Ovary (tissue), 9 donors: ENCODE results near the gene HDAC7. TPM values are rescaled to one million over a fixed set of nuclear protein-coding genes. Genes with fewer than 3 reads are reported as not detected.
A peak's percentile ranks its signal among the peaks of the same experiment; 100 is the strongest.
"Not testable (repeated sequence)": the region's sequence is repeated elsewhere in the genome, so short reads cannot be mapped to it uniquely, and the experiment has no call there.

Source experiments
- DNase-seq, 5 donors: peaks; one replicate each; pipeline ENCODE4 v3.0.0-alpha.2; 2019 to 2020
- H3K27ac ChIP-seq, 2 donors: fragments of 200-600 bp; one replicate each; pipeline versions ENCODE4 v1.5.1 to v1.8.0; 2019 to 2022
- H3K27me3 ChIP-seq: fragments of 200-600 bp; one replicate; pipeline ENCODE4 v1.8.0; 2022
- H3K36me3 ChIP-seq: fragments of 200-600 bp; sonication (generic); one replicate; pipeline ENCODE4 v1.5.1; 2019
- H3K4me1 ChIP-seq: one replicate; pipeline ENCODE4 v1.8.1; 2013; ENCODE audit warnings: mild to moderate bottlenecking, moderate library complexity; ENCODE audit not compliant: insufficient read depth
- H3K4me3 ChIP-seq: fragments of 200-600 bp; sonication (generic); one replicate; pipeline ENCODE4 v1.5.1; 2017
- H3K9me3 ChIP-seq, 2 donors: fragments of 200-600 bp in 1 of 2; sonication (generic) in 1 of 2; one replicate each; pipeline versions ENCODE4 v1.5.1 to v1.8.1; 2013 to 2019; ENCODE audit warnings: mild to moderate bottlenecking in 1 of 2, moderate library complexity in 1 of 2
- EP300 ChIP-seq: sonication (generic); formaldehyde crosslinking; IDR thresholded peaks from one replicate; pipeline ENCODE4 v1.6.1; 2017; ENCODE audit warnings: antibody characterized with exemption
- POLR2A ChIP-seq: fragments of 450-650 bp; IDR thresholded peaks from one replicate; pipeline ENCODE4 v1.6.1; 2017; ENCODE audit warnings: antibody characterized with exemption, mild to moderate bottlenecking, moderate library complexity
- WGBS, 3 donors: extraction: QIAGEN DNeasy Blood & Tissue Kit in 1 of 3; methylation state at CpG; one replicate each; pipeline versions ENCODE4 v1.1.5 to v1.1.7; 2013 to 2017; 5-methylcytosine and 5-hydroxymethylcytosine counted together
- intact Hi-C, 4 donors: fragments of 100-400 bp; cut with DNase I; formaldehyde crosslinking; loops; one replicate each; pipeline versions ENCODE4 v1.11.0 to v1.15.1; 2022 to 2023
- polyA plus RNA-seq, 2 donors: library from polyadenylated mRNA; stranded (reverse); fragments of 200-250 nt in 1 of 2; fragments of 350-450 nt in 1 of 2; fragmentation: Illumina TruSeq in 1 of 2; extraction: RNeasy Lipid Tissue Mini Kit (QIAGEN cat#74804) in 1 of 2; gene quantifications; one replicate each; pipeline ENCODE4 v1.2.3, GENCODE V29; 2013 to 2014
- total RNA-seq, 7 donors: library from RNA; depleted of rRNA in 2 of 7; stranded (reverse); fragments of >200 nt in 2 of 7; fragmentation: NEBNext Ultra II Directional in 3 of 7; extraction: Animal tissue kit (Norgen Biotek cat#: 25700) in 3 of 7; gene quantifications; one replicate each; pipeline versions ENCODE4 v1.1.0 to v1.2.4, GENCODE V29; 2016 to 2023
- TF ChIP-seq, protein P1 (sequence below), 3 donors: fragments of 450-650 bp in 2 of 3; fragments of 200-600 bp in 1 of 3; IDR thresholded peaks; one replicate each; pipeline versions ENCODE4 v1.5.1 to v1.8.0; 2016 to 2022; ENCODE audit warnings: antibody characterized with exemption in 3 of 3, mild to moderate bottlenecking in 1 of 3
- donor health status: DM: no; HTN: no; CAD: no; lungs with moderate emphysema.
- donor health status: DM: no; HTN: no; CAD: no.
- donor health status: Bipolar disorder and iron deficiency.
- donor health status: DM: yes; HTN: yes; CAD: no.
- donor health status: DM: no; HTN: no; CAD: no.
- donor health status: DM: yes; HTN: yes; CAD: no.

HDAC7 gene
- total and polyA plus RNA-seq, 9 donors, result 40.1 to 151 (median 102) TPM

DNA sequence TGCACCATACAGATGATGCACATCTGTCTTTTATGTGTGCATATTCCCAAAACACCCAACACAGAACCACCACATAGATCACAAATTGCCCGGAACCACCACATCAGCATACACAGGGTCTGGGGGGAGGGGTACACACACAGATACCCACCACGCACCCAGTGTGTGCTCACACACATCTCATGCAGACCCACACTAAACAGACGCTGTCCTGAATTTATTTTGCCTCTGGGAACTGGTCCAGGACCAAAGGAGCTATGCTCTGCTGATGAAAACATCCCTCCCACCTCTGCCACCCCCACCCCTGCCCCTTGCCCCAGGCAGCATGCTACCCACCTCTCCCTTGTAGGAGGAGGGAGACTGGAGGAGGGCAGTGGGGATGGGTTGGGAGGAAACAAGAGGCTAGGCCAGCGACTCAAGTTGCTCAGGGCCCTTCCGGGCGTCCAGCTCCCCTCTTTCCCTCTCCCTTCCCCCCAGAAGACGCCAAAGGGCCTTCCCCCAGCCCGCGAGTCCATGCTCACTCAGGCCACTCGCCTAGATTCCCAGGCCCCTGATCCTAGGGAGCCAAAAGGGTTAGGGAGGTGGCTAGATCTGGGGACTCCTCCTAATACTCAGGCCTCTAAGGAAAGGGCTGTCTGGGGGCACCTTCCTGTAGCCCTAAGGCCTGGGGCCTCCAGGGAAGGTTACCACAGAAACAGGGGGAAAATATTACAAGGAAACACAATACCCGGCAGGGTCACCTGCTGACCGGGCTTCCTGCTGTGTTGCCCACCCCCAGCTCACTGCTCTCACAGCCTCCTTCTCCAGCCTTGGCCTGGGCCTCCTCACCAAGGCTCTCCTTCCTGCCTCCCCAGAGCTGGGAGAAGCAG lies 3.1 kb downstream of the HDAC7 start:
- H3K27me3 ChIP-seq, result no peaks in the 10 kb centered on the region
- DNase-seq, result peak; percentile 51 to 66 (median 64)
- peak overlapping the region; percentile 81 for H3K4me3 ChIP-seq
- H3K4me1 ChIP-seq, result peaks cover 39% of the 10 kb centered on the region
- no peaks in the 10 kb centered on the region for H3K9me3 ChIP-seq
- no peak for TF ChIP-seq EP300
- TF ChIP-seq, protein P1, sequence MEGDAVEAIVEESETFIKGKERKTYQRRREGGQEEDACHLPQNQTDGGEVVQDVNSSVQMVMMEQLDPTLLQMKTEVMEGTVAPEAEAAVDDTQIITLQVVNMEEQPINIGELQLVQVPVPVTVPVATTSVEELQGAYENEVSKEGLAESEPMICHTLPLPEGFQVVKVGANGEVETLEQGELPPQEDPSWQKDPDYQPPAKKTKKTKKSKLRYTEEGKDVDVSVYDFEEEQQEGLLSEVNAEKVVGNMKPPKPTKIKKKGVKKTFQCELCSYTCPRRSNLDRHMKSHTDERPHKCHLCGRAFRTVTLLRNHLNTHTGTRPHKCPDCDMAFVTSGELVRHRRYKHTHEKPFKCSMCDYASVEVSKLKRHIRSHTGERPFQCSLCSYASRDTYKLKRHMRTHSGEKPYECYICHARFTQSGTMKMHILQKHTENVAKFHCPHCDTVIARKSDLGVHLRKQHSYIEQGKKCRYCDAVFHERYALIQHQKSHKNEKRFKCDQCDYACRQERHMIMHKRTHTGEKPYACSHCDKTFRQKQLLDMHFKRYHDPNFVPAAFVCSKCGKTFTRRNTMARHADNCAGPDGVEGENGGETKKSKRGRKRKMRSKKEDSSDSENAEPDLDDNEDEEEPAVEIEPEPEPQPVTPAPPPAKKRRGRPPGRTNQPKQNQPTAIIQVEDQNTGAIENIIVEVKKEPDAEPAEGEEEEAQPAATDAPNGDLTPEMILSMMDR (IDR thresholded peaks at IDR 0.05), result no peak
- no peak for TF ChIP-seq POLR2A
- WGBS, 3 donors, result 11 to 13% (median 11%) methylated on average over 12 of the region's 12 CpGs
- intact Hi-C loops, result loop anchor here in 1 of 4 donors (10.0 kb wide), 1 partner anchor 732 kb away; no protein-coding TSS in a partner anchor
- H3K36me3 ChIP-seq, result no peaks in the 10 kb centered on the region
- peak overlapping the region; percentile 93 to 96 for H3K27ac ChIP-seq

DNA sequence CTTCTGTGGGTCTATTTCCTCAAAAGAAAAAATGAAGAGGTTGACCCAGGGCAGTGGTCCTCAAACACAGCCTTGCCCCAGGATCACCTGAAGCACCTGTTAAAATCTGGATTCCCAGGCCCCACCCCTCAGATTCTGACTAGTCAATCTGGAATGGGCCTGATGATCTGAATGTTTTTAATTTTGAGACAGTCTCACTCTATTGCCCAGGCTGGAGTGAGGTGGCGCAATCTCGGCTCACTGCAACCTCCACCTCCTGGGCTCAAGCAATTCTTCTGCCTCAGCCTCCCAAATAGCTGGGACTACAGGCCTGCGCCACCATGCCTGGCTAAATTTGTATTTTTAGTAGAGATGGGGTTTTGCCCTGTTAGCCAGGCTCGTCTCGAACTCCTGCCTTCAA lies 4.3 kb downstream of the HDAC7 start:
- 94 to 97% (median 94%) methylated on average over 5 of the region's 5 CpGs for WGBS, 3 donors
- Histone ChIP-seq H3K27ac (peak overlapping the region; percentile 55 to 98), H3K4me1 (peaks cover 39% of the 10 kb centered on the region)
- not testable (repeated sequence) for H3K27me3 ChIP-seq, H3K36me3 ChIP-seq, H3K9me3 ChIP-seq, H3K4me3 ChIP-seq, DNase-seq
- intact Hi-C loops, result loop anchor here in 1 of 4 donors (10.0 kb wide), 1 partner anchor 731 kb away; no protein-coding TSS in a partner anchor

DNA sequence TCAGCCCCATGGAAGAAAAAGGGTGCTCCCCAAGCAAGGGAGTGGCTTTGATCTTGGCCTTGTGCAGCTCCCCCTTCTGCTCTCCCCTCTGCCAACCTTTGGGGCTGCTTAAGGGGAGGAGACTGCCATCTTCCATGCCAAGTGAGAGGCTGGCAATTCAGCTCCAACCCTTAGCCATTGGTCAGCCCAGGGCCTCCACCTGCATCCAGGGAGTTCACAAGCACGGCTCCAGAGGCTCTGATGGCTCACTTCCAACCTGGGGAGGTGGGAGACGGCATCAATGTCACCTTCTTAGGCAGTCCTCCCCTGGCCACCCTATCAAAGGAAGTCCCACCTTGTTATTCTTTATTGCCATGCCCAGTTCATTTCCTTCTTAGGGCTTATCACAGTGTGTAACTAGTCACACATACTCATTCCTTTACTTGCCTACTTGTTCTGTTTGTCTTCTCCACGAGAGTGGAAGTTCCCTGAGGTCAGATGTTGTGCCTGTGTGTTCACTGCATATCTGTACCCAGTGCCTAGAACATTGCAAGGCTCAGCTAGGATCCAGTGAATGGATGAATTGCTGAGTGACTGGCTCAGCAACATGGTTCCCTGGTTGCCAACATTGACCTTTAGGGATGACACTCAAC lies 5.0 kb downstream of the HDAC7 start:
- no peak for DNase-seq
- Histone ChIP-seq H3K27ac (peak overlapping the region; percentile 97 to 98), H3K27me3 (no peaks in the 10 kb centered on the region), H3K4me1 (peaks cover 43% of the 10 kb centered on the region), H3K36me3 (no peaks in the 10 kb centered on the region), H3K9me3 (no peaks in the 10 kb centered on the region), H3K4me3 (no peak overlapping the region)
- 59 to 68% (median 66%) methylated on average over 3 of the region's 3 CpGs for WGBS, 3 donors
- intact Hi-C loops, result loop anchor here in 1 of 4 donors (10.0 kb wide), 1 partner anchor 730 kb away; no protein-coding TSS in a partner anchor
- no peak for TF ChIP-seq POLR2A
- TF ChIP-seq, protein P1 (IDR thresholded peaks at IDR 0.05), result no peak
- no peak for TF ChIP-seq EP300

DNA sequence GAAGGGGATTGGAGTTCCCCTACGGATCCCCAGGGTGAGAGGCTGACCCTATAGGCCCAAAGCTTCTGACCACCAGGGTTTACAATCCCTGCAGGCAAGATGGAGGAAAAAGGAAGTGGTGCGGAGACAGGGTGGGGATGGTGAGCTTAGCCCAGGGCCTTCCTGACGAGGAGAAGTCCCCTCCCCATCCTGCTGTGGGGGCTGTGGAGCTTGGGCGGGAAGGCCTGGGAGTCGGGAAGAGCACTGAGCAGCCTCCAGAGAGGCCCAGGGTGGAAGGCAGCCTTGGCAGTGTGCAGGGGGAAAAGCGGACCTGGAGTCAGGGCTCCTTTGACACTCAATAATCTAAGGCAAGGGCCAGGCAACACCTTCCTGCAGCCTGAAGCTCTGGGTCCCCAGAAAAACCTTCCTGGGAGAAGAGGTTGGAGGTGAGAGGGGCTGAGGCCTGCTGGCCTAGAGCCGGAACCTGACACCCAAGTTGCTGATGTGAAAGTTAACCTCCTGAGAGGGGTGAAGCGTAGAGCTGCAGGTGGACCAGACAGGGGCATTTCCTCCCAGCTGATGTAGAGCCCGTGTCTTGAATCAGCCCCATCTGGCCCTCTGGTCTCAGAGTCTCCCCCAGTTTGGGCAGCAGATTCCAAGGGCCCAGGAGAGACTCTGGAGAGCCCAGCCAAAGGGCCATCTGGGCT lies 6.0 kb downstream of the HDAC7 start:
- H3K36me3 ChIP-seq, result no peaks in the 10 kb centered on the region
- intact Hi-C loops, result loop anchor here in 1 of 4 donors (10.0 kb wide), 1 partner anchor 729 kb away; no protein-coding TSS in a partner anchor
- DNase-seq, result peak in 2 of 5 donors; percentile 47 to 57
- no peaks in the 10 kb centered on the region for H3K27me3 ChIP-seq
- H3K4me3 ChIP-seq, result peak overlapping the region; percentile 36
- peak overlapping the region; percentile 97 to 98 for H3K27ac ChIP-seq
- TF ChIP-seq, protein P1 (IDR thresholded peaks at IDR 0.05), result no peak
- no peak for TF ChIP-seq EP300
- no peak for TF ChIP-seq POLR2A
- peaks cover 46% of the 10 kb centered on the region for H3K4me1 ChIP-seq
- H3K9me3 ChIP-seq, result no peaks in the 10 kb centered on the region
- 49 to 55% (median 51%) methylated on average over 9 of the region's 9 CpGs for WGBS, 3 donors
